ENCODE results near the gene SORL1.

Gene SORL1

DNA sequence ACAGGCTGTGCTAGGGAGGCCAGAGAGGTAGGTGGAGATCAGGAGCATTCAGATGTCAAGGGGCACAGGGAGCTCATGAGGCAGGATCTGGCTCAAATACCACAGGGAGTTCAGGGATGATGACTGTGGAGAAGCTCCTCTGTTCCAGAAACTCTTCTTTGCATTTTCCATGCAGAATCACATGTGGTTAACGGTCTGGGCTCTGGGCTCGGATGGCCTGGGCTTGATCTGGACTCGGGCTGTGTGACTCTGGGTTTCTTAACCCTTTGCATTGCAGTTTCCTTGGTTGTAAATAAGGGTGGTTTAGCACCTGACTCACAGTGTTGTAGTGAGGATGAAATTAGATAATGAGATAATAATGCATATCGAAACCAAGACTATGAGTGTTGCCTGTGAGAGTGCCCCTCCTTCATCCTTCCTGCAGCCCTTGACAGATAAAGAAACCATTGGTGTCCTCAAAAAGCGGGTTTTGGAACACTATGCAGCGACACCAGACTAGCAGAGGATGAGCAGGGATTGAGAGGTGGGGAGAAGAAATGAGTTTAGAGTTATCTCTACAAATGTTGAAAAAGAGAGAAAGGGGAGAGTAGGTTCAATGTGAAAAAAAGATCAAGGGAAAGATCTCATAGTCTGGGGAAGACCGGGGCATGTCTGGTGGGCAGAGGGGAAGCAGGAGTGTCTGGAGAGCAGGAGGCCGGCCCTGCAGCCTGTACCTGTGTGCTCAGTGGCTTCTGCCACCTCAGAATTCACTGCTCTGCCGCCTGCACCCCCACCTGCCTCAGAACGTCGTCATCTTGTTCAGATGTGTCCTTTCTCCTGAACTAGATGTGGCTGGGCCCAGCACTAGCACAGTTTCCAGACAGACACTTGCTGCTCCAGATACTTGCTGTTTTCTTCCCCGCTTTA is 198.5 kb downstream of the SORL1 start:
- Histone ChIP-seq H3K27me3 (replicated peaks) (no peaks in the 10 kb centered on the region), H3K36me3 (replicated peaks) (no peaks in the 10 kb centered on the region), H3K4me3 (ENCODE audit: low read depth, low read length) (no peak overlapping the region), H3K27ac (no peak overlapping the region)
- in situ Hi-C loops (cut with HindIII; ENCODE audit: low pct_ligation_motif_present, low sequenced_read_pairs), result no loop called here
- DNase-seq, result no peak
- TF ChIP-seq, protein P1, sequence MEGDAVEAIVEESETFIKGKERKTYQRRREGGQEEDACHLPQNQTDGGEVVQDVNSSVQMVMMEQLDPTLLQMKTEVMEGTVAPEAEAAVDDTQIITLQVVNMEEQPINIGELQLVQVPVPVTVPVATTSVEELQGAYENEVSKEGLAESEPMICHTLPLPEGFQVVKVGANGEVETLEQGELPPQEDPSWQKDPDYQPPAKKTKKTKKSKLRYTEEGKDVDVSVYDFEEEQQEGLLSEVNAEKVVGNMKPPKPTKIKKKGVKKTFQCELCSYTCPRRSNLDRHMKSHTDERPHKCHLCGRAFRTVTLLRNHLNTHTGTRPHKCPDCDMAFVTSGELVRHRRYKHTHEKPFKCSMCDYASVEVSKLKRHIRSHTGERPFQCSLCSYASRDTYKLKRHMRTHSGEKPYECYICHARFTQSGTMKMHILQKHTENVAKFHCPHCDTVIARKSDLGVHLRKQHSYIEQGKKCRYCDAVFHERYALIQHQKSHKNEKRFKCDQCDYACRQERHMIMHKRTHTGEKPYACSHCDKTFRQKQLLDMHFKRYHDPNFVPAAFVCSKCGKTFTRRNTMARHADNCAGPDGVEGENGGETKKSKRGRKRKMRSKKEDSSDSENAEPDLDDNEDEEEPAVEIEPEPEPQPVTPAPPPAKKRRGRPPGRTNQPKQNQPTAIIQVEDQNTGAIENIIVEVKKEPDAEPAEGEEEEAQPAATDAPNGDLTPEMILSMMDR (IDR thresholded peaks at IDR 0.05; ENCODE audit: low read depth, low read length, missing control alignments), result no peak

DNA sequence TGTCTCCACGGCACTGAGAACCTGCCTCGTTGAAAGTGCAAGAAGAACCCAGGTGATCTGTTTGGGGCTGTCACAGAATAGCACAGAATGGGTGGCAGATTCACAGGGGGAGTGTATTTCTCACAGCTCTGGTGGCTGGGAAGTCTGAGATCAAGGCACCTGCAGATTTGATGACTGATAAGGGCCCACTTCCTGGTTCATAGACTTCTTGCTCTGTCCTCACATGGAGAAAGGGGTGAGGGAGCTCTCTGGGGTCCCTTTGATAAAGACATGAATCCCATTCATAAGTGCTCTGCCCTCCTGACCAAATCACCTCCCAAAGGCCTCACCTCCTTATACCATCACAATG is 199.1 kb downstream of the SORL1 start:
- no peak for DNase-seq
- TF ChIP-seq, protein P1 (IDR thresholded peaks at IDR 0.05; ENCODE audit: low read depth, low read length, missing control alignments), result no peak
- Histone ChIP-seq H3K36me3 (replicated peaks) (no peaks in the 10 kb centered on the region), H3K27me3 (replicated peaks) (no peaks in the 10 kb centered on the region), H3K27ac (no peak overlapping the region), H3K4me3 (ENCODE audit: low read depth, low read length) (no peak overlapping the region)
- in situ Hi-C loops (cut with HindIII; ENCODE audit: low pct_ligation_motif_present, low sequenced_read_pairs), result no loop called here

GRCh38 chr11:121652971-121653370 is 200.9 kb downstream of the SORL1 start:
- no peak overlapping the region for H3K27ac ChIP-seq
- H3K36me3 ChIP-seq (replicated peaks), result no peaks in the 10 kb centered on the region
- H3K27me3 ChIP-seq (replicated peaks), result no peaks in the 10 kb centered on the region
- no peak overlapping the region for H3K4me3 ChIP-seq (ENCODE audit: low read depth, low read length)
- in situ Hi-C loops (cut with HindIII; ENCODE audit: low pct_ligation_motif_present, low sequenced_read_pairs), result no loop called here
- TF ChIP-seq, protein P1 (IDR thresholded peaks at IDR 0.05; ENCODE audit: low read depth, low read length, missing control alignments), result peak; percentile 71
- DNase-seq, result no peak

GRCh38 chr11:121654259-121654842 is 202.2 kb downstream of the SORL1 start:
- Histone ChIP-seq H3K27ac (no peak overlapping the region), H3K36me3 (replicated peaks) (no peaks in the 10 kb centered on the region), H3K4me3 (ENCODE audit: low read depth, low read length) (no peak overlapping the region), H3K27me3 (replicated peaks) (no peaks in the 10 kb centered on the region)
- in situ Hi-C loops (cut with HindIII; ENCODE audit: low pct_ligation_motif_present, low sequenced_read_pairs), result no loop called here
- DNase-seq, result no peak
- TF ChIP-seq, protein P1 (IDR thresholded peaks at IDR 0.05; ENCODE audit: low read depth, low read length, missing control alignments), result no peak

DNA sequence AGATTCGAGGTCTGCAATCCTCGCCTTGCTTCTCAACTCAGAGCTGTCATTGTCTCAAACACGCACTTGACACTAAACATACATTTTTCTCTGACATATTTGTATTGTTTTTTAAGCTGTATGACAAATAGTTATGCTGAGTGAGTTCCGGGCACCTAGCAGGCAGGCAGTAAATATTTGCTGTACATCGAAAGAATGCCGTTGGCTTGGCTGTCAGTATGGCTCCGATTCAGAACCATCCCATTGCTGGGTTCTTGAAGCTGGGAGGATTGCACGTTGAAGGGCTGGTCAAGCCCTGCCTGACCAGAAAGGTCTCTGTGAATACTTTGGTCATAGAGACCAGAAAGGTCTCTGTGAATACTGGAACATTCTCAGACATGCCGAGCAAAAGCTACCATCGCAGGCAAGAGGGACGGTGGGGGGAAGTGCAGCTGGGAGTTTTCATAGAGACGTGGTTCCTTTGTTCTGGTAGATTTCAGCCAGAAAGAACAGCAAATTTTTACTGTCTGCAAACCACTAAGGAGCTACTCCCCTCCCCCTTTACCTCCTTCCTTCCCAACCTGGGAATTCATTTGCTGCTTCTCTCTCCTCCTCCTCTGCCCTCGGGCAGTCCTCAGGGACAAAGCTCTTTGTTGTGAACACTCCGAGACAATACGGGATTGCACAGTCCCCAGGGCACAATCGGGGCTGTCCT is 202.9 kb downstream of the SORL1 start:
- H3K36me3 ChIP-seq (replicated peaks), result no peaks in the 10 kb centered on the region
- H3K27me3 ChIP-seq (replicated peaks), result no peaks in the 10 kb centered on the region
- TF ChIP-seq, protein P1 (IDR thresholded peaks at IDR 0.05; ENCODE audit: low read depth, low read length, missing control alignments), result no peak
- H3K27ac ChIP-seq, result peak overlapping the region; percentile 98
- H3K4me3 ChIP-seq (ENCODE audit: low read depth, low read length), result peak overlapping the region; percentile 57
- no peak for DNase-seq
- in situ Hi-C loops (cut with HindIII; ENCODE audit: low pct_ligation_motif_present, low sequenced_read_pairs), result no loop called here

Measured in brain microvascular endothelial cell (primary cell).